HEK293T (cell line): ENCODE data around the gene PPP2R5C.

ENCODE experiments used
- NFRKB ChIP-seq: fragments of 450-650 bp; IDR thresholded peaks from 2 replicates; pipeline ENCODE4 v1.6.1; 2016; ENCODE audit warnings: mild to moderate bottlenecking, moderate library complexity
- SP1 ChIP-seq: fragments of 450-650 bp; IDR thresholded peaks from 2 replicates; pipeline ENCODE4 v1.6.1; 2017
- SUZ12 ChIP-seq: fragments of 450-650 bp; IDR thresholded peaks from 2 replicates; pipeline ENCODE4 v1.6.1; 2016; ENCODE audit warnings: mild to moderate bottlenecking

DNA sequence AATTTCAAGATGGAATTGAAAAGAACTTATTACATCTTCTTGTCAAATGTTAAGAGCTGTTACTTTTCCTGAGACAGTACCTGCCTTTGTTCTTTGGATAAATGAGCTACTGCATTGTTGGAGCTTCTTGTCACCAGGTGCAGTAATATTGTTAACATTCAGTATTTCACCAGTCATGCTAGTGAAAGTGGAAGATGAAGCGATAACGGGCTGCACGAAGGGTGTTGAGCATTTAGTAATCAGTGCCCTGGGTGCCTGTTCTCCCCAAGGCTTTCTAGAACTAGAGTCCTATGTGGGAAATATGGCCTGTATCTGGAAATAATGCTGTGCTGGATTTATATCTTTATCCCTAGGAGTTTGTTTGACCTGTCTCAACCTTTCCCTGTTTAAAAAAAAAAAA lies 83.2 kb downstream of the PPP2R5C start:
- TF ChIP-seq NFRKB (no peak), SP1 (no peak), SUZ12 (no peak)
